ENCODE results near the gene TMIGD1.

DNA sequence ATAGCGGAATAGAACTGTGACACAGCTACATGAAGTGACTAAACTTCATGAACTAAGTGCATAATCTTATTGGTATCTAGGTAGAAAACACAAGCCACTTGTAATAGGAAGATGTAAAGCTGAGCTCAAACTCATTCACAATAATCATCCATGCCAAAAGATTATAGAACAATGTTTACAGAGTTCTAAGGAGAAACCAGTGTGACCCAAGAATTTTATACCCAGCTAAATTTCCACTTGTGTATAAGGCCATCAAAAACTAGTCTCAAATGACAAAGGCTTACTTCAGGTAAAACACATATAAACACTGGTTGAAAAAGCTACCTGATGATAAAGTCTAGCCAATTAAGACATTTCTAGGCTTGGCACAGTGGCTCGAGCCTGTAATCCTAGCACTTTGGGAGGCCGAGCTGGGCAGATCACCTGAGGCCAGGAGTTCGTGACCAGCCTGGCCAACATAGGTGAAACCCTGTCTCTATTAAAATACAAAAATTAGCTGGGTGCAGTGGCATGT lies 28.0 kb upstream of the TMIGD1 start:
- TF ChIP-seq ZNF565 (CRISPR knock-in tag; conservative IDR thresholded peaks at IDR 0.05; ENCODE audit: low read depth) (no peak), ZFP30 (CRISPR knock-in tag; IDR thresholded peaks at IDR 0.05) (no peak), ARNTL (CRISPR knock-in tag; IDR thresholded peaks at IDR 0.05; ENCODE audit: borderline replicate concordance, low read depth) (no peak), TCF4 (CRISPR knock-in tag; IDR thresholded peaks at IDR 0.05; ENCODE audit: borderline replicate concordance) (no peak), ISL1 (CRISPR knock-in tag; IDR thresholded peaks at IDR 0.05) (no peak), ZFP3 (CRISPR knock-in tag; IDR thresholded peaks at IDR 0.05) (no peak), ESRRG (CRISPR knock-in tag; IDR thresholded peaks at IDR 0.05) (no peak), PPARA (CRISPR knock-in tag; IDR thresholded peaks at IDR 0.05; ENCODE audit: borderline replicate concordance) (no peak)
- TF ChIP-seq, protein P1, sequence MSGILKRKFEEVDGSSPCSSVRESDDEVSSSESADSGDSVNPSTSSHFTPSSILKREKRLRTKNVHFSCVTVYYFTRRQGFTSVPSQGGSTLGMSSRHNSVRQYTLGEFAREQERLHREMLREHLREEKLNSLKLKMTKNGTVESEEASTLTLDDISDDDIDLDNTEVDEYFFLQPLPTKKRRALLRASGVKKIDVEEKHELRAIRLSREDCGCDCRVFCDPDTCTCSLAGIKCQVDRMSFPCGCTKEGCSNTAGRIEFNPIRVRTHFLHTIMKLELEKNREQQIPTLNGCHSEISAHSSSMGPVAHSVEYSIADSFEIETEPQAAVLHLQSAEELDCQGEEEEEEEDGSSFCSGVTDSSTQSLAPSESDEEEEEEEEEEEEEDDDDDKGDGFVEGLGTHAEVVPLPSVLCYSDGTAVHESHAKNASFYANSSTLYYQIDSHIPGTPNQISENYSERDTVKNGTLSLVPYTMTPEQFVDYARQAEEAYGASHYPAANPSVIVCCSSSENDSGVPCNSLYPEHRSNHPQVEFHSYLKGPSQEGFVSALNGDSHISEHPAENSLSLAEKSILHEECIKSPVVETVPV (CRISPR knock-in tag; IDR thresholded peaks at IDR 0.05), result no peak
- TF ChIP-seq, protein P2, sequence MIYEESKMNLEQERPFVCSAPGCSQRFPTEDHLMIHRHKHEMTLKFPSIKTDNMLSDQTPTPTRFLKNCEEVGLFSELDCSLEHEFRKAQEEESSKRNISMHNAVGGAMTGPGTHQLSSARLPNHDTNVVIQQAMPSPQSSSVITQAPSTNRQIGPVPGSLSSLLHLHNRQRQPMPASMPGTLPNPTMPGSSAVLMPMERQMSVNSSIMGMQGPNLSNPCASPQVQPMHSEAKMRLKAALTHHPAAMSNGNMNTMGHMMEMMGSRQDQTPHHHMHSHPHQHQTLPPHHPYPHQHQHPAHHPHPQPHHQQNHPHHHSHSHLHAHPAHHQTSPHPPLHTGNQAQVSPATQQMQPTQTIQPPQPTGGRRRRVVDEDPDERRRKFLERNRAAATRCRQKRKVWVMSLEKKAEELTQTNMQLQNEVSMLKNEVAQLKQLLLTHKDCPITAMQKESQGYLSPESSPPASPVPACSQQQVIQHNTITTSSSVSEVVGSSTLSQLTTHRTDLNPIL (CRISPR knock-in tag; IDR thresholded peaks at IDR 0.05; ENCODE audit: low read depth), result no peak
- TF ChIP-seq, protein P3, sequence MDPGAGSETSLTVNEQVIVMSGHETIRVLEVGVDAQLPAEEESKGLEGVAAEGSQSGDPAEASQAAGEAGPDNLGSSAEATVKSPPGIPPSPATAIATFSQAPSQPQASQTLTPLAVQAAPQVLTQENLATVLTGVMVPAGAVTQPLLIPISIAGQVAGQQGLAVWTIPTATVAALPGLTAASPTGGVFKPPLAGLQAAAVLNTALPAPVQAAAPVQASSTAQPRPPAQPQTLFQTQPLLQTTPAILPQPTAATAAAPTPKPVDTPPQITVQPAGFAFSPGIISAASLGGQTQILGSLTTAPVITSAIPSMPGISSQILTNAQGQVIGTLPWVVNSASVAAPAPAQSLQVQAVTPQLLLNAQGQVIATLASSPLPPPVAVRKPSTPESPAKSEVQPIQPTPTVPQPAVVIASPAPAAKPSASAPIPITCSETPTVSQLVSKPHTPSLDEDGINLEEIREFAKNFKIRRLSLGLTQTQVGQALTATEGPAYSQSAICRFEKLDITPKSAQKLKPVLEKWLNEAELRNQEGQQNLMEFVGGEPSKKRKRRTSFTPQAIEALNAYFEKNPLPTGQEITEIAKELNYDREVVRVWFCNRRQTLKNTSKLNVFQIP (CRISPR knock-in tag; IDR thresholded peaks at IDR 0.05; ENCODE audit: borderline replicate concordance, low read depth), result no peak
